Measurements from ENCODE around the gene PHC3.

Gene PHC3

DNA sequence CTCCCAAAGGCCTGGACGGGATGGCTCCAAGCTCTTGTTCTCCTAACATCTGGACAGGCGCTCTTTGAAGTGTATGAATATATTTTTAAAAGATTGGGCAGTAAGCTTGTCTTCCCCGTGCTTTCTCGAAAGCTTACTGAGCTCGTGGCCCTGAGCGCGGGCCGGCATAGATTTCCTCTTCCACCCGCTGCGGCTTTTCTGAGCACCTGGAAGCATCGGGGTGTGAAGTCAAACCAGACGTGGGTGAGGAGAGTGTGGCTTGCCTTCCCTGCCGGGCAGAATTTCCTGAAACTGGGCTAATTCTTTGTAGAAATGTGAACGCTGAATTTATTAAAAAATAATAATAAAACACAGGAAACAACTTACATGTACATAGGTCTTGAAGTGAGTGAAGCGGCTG lies 117.8 kb downstream of the PHC3 start:
- TF ChIP-seq CREB1 (IDR thresholded peaks at IDR 0.05; ENCODE audit: low read depth) (no peak), FOXM1 (IDR thresholded peaks at IDR 0.05; ENCODE audit: borderline replicate concordance, low read depth) (no peak)
- TF ChIP-seq, protein P1, sequence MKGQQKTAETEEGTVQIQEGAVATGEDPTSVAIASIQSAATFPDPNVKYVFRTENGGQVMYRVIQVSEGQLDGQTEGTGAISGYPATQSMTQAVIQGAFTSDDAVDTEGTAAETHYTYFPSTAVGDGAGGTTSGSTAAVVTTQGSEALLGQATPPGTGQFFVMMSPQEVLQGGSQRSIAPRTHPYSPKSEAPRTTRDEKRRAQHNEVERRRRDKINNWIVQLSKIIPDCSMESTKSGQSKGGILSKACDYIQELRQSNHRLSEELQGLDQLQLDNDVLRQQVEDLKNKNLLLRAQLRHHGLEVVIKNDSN (IDR thresholded peaks at IDR 0.05): no peak

- no peak for TF ChIP-seq NFIC (IDR thresholded peaks at IDR 0.05)
- TF ChIP-seq TCF12 (IDR thresholded peaks at IDR 0.05; ENCODE audit: low read depth): no peak
- TF ChIP-seq FOXM1 (IDR thresholded peaks at IDR 0.05; ENCODE audit: borderline replicate concordance, low read depth): no peak
- TF ChIP-seq, protein P2, sequence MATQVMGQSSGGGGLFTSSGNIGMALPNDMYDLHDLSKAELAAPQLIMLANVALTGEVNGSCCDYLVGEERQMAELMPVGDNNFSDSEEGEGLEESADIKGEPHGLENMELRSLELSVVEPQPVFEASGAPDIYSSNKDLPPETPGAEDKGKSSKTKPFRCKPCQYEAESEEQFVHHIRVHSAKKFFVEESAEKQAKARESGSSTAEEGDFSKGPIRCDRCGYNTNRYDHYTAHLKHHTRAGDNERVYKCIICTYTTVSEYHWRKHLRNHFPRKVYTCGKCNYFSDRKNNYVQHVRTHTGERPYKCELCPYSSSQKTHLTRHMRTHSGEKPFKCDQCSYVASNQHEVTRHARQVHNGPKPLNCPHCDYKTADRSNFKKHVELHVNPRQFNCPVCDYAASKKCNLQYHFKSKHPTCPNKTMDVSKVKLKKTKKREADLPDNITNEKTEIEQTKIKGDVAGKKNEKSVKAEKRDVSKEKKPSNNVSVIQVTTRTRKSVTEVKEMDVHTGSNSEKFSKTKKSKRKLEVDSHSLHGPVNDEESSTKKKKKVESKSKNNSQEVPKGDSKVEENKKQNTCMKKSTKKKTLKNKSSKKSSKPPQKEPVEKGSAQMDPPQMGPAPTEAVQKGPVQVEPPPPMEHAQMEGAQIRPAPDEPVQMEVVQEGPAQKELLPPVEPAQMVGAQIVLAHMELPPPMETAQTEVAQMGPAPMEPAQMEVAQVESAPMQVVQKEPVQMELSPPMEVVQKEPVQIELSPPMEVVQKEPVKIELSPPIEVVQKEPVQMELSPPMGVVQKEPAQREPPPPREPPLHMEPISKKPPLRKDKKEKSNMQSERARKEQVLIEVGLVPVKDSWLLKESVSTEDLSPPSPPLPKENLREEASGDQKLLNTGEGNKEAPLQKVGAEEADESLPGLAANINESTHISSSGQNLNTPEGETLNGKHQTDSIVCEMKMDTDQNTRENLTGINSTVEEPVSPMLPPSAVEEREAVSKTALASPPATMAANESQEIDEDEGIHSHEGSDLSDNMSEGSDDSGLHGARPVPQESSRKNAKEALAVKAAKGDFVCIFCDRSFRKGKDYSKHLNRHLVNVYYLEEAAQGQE (IDR thresholded peaks at IDR 0.05; ENCODE audit: low read depth): no peak
- TF ChIP-seq ZBTB7A (IDR thresholded peaks at IDR 0.05; ENCODE audit: low read depth): no peak
- TF ChIP-seq YY1 (IDR thresholded peaks at IDR 0.05; ENCODE audit: low read depth): no peak
- TF ChIP-seq EGR1 (IDR thresholded peaks at IDR 0.05): no peak
- TF ChIP-seq EP300 (IDR thresholded peaks at IDR 0.05; ENCODE audit: borderline replicate concordance): no peak
- no peak for TF ChIP-seq TEAD4 (IDR thresholded peaks at IDR 0.05)
- TF ChIP-seq, protein P1 (IDR thresholded peaks at IDR 0.05): no peak
- TF ChIP-seq, protein P3, sequence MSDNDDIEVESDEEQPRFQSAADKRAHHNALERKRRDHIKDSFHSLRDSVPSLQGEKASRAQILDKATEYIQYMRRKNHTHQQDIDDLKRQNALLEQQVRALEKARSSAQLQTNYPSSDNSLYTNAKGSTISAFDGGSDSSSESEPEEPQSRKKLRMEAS (IDR thresholded peaks at IDR 0.05): no peak
- no peak for TF ChIP-seq TAF1 (IDR thresholded peaks at IDR 0.05; ENCODE audit: low read depth)
These were observed 118.8 kb downstream of the PHC3 start for GRCh38 chr3:170062769-170063168.

DNA sequence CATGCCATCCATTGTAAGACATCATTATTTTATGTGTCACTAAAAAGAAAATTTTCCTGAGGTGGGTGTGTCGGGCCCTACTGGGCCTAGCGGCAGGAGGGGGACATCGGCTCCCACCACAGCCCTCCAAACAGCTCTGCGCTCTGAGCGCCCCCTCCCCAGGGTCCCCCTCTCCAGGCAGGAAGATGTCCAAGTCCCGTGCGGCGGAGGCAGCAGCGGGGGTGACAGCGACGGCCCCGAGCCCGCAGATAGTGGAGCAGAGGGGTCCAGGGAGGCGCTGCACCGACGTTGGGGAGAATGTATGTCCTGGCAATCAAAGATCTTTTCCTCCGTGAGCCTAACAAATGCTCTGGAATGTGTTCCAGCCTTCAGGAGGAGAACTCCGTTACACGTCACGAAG lies 119.5 kb downstream of the PHC3 start:
- no peak for TF ChIP-seq EGR1 (IDR thresholded peaks at IDR 0.05)
- TF ChIP-seq FOXM1 (IDR thresholded peaks at IDR 0.05; ENCODE audit: borderline replicate concordance, low read depth): no peak
- TF ChIP-seq, protein P2 (IDR thresholded peaks at IDR 0.05; ENCODE audit: low read depth): no peak
- no peak for TF ChIP-seq NFIC (IDR thresholded peaks at IDR 0.05)
- TF ChIP-seq TEAD4 (IDR thresholded peaks at IDR 0.05): no peak
- no peak for TF ChIP-seq YY1 (IDR thresholded peaks at IDR 0.05; ENCODE audit: low read depth)
- TF ChIP-seq EP300 (IDR thresholded peaks at IDR 0.05; ENCODE audit: borderline replicate concordance): no peak
- TF ChIP-seq TAF1 (IDR thresholded peaks at IDR 0.05; ENCODE audit: low read depth): no peak
- no peak for TF ChIP-seq TCF12 (IDR thresholded peaks at IDR 0.05; ENCODE audit: low read depth)
- TF ChIP-seq, protein P1 (IDR thresholded peaks at IDR 0.05): no peak
- TF ChIP-seq CEBPB (IDR thresholded peaks at IDR 0.05): no peak
- TF ChIP-seq CREB1 (IDR thresholded peaks at IDR 0.05; ENCODE audit: low read depth): no peak
- no peak for TF ChIP-seq RAD21 (IDR thresholded peaks at IDR 0.05; ENCODE audit: low read depth)
- no peak for TF ChIP-seq ZBTB7A (IDR thresholded peaks at IDR 0.05; ENCODE audit: low read depth)
- TF ChIP-seq, protein P3 (IDR thresholded peaks at IDR 0.05): no peak

- TF ChIP-seq, protein P3 (IDR thresholded peaks at IDR 0.05): no peak
- TF ChIP-seq EP300 (IDR thresholded peaks at IDR 0.05; ENCODE audit: borderline replicate concordance) (no peak), CEBPB (IDR thresholded peaks at IDR 0.05) (no peak), YY1 (IDR thresholded peaks at IDR 0.05; ENCODE audit: low read depth) (no peak), FOXM1 (IDR thresholded peaks at IDR 0.05; ENCODE audit: borderline replicate concordance, low read depth) (no peak), EGR1 (IDR thresholded peaks at IDR 0.05) (no peak), TAF1 (IDR thresholded peaks at IDR 0.05; ENCODE audit: low read depth) (no peak), RAD21 (IDR thresholded peaks at IDR 0.05; ENCODE audit: low read depth) (no peak), TEAD4 (IDR thresholded peaks at IDR 0.05) (no peak)
- TF ChIP-seq, protein P1 (IDR thresholded peaks at IDR 0.05): no peak
- TF ChIP-seq, protein P2 (IDR thresholded peaks at IDR 0.05; ENCODE audit: low read depth): no peak
These were observed 122.1 kb downstream of the PHC3 start for GRCh38 chr3:170059447-170059846.

Measured in Ishikawa (cell line).